NOMO-1 treated with dmso at 0.1 percent for 144 hours (cell line): Measurements from ENCODE around the gene HMG20B.
"Not testable (repeated sequence)": the region's sequence is repeated elsewhere in the genome, so short reads cannot be mapped to it uniquely, and the experiment has no call there.

Experiments used
- DNase-seq: peaks from one replicate; lab custom pipeline; 2025; ENCODE audit not compliant: unreplicated experiment; lab: John Stamatoyannopoulos, UW

Gene HMG20B

GRCh38 chr19:3580156-3580934, 7.6 kb downstream of the HMG20B start:
- no peak for DNase-seq

GRCh38 chr19:3581792-3582191, 9.0 kb downstream of the HMG20B start:
- DNase-seq, result not testable (repeated sequence)

- not testable (repeated sequence) for DNase-seq
Measured at GRCh38 chr19:3584036-3584802, 11.5 kb downstream of the HMG20B start.

GRCh38 chr19:3585301-3586126, 12.8 kb downstream of the HMG20B start, which contains the start of gene GIPC3:
Gene GIPC3 (plus strand): TSS chr19:3585478. CDS start chr19:3585598, 120 bp downstream.
- DNase-seq, result no peak

GRCh38 chr19:3586127-3586626, 13.4 kb downstream of the HMG20B start:
- no peak for DNase-seq

DNA sequence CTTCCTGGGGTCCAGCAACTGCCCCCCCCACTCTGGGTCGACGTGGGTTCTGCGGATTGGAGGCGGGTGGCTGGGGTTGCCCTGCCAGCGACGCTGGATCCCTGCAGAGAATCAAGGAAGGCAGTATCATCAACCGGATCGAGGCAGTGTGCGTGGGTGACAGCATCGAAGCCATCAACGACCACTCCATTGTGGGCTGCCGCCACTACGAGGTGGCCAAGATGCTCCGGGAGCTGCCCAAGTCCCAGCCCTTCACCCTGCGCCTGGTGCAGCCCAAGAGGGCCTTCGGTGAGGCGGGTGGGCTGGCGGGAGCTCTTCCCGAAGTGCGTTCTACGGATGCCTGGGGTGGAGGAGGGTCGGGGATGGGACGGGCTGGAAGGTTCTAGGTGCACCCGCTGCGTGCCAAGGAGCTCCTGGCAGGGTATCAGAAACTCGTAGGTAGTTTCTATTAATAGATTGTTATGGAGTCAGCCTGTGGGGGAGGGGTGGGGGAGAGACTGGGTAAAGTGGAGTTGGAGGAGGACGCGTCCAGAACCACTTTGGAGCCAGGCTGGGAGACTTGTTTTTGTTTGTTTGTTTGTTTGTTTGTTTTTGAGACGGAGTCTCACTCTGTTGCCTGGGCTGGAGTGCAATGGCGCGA, 14.1 kb downstream of the HMG20B start:
- DNase-seq, result no peak

DNA sequence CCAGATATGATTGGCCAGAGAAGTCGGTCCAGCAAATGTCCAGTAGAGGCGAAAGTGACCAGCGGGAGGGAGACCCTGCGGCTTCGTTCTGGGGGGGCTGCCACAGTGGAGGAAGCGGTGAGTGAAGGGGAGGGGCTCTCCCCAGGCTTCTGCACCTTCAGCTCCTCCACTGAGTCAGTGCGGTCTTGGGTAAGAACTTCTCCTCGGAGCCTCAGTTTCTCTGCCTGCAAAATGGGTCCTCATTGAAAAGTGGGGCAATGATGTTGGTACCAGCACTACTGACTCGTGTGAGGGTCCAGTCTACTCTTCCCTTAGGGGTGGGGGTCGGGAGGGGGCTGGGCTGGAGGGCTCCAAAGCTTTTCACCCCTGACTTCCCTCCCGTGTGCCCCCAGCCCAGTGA, 16.7 kb downstream of the HMG20B start:
- no peak for DNase-seq

- DNase-seq, result no peak
Measured at GRCh38 chr19:3589949-3590348, 17.2 kb downstream of the HMG20B start.

DNA sequence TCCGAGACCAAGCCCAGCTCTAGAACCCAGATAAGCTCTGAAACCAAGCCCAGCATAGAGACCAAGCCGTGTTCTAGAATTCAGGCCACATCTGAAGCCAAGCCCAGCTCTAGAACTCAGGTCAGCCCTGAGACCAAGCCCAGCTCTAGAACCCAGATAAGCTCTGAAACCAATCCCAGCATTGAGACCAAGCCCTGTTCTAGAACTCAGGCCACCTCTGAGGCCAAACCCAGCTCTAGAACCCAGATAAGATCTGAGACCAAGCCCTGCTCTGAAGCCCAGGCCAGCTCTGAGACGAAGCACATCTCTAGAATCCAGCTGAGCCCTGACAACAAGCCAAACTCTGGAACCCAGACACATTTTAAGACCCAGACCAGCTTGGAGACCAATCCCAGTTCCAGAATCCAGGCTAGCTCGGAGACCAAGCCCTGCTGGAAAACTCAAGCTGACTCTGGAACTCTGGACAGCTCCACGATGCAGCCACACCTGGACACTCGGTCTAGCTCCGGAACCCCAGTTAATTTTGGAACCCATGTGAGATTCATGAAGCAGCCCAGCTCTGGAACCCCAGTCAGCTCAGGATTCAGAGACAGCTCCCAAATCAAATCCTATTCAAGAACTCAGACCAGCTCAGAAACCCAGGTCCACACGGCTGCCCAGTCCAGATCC, 18.4 kb downstream of the HMG20B start:
- DNase-seq, result no peak

DNA sequence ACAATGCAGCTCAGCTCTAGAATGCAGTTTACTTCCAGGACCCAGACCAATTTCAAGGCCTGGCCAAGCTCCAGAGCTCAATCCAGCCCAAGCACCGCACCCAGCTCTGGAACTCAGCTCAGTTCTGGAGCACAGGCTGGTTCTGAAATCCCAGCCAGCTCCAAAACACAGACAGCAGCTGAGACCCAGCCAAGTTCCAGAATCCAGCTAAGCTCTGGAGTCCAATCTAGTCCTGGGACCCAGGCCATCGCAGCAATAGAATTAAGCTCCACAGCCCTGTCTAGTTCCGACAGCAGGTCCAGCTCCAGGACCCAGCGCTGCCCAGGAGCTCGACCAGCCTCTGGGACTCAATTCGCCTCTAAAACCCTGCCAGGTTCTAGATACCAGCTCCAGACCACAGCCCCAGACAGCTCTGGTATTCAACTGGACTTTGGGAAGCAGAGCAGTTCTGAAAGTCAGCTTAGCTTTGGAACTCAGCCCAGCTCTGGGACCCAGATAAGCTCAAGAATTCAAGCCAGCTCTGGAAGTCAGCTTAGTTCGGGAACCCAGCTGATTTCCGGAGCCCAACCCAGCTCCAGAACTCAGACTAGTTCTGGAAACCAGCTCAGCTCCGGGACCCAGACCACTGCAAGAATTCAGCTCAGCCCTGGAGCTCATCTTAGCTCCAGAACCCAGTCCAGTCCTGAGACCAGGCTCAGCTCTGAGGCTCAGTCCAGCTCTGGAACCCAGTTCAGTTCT, 19.3 kb downstream of the HMG20B start:
- DNase-seq, result no peak

DNA sequence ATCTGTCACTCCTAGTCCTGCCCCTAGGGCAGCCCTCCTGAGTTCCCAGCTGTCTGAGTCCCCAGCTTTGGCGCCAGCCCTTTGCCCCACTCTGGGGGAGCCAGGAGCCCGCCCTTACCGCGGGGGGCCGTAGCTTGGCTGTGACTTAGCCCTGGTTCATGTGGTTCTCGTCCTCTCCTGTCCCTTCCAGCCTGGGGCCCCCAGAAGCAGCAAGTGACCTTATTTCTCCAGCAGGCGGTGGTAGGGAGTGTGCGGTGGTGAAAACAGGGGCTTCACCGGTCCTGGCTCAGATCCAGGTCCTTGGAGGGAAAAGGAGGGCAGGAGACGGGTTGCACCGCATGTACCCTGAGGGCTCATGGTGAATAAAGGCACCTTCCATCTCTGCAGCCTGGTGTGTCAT, 20.4 kb downstream of the HMG20B start:
- DNase-seq, result no peak

- no peak for DNase-seq
Measured at GRCh38 chr19:3595521-3596061, 22.8 kb downstream of the HMG20B start.

DNA sequence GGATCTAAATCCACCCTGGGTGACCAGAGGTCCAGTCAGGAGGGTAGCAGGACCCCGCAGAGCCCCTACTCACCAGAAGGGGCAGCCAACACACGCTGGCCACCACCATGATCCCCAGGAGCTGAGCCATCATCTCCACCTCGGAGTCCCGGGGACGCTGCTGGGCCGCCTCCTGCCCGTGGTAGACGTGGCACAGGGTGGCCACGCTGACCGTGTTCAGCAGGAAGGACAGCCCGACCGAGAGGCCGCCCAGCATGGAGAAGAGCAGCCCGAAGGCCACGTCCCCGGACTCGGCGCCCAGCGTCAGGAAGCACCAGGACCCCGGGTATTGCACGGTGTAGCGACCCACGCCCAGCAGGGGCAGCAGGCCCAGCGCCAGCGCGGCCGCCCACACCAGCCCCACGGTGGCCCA, 27.0 kb downstream of the HMG20B start:
- no peak for DNase-seq

DNA sequence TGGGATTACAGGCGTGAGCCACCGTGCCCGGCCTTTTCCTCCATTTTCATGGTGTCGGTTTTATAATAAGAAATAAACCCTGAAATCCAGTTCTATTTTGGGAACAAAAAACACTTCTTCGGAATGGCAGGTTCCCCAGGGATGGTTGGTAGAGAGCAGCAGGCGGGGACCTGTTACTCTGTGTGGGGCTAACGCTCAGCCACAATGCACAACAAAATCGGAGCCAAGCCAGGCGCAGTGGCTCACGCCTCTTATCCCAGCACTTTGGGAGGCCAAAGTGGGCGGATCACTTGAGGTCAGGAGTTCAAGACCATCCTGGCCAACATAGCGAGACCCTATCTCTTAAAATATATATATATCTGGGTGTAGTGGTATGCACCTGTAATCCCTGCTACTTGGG, 28.3 kb downstream of the HMG20B start:
- DNase-seq, result no peak

- no peak for DNase-seq
Measured at GRCh38 chr19:3603121-3603811, 30.5 kb downstream of the HMG20B start.

- no peak for DNase-seq
Measured at GRCh38 chr19:3604227-3604986, 31.7 kb downstream of the HMG20B start.

- DNase-seq, result no peak
Measured at GRCh38 chr19:3604987-3605343, 32.2 kb downstream of the HMG20B start.

- no peak for DNase-seq
Measured at GRCh38 chr19:3605361-3605760, 32.6 kb downstream of the HMG20B start.
